HepG2 (cell line): ENCODE results near the gene CHMP6. TPM values are rescaled to one million over a fixed set of nuclear protein-coding genes. Genes with fewer than 3 reads are reported as not detected.

Experiments used
- ASH2L ChIP-seq: fragments of 300-600, 200-600 bp; sonication (generic); IDR thresholded peaks from 2 replicates; pipeline ENCODE4 v1.7.0; 2017; ENCODE audit warnings: low read depth, mild to moderate bottlenecking, moderate library complexity, mixed read lengths, low read length; ENCODE audit not compliant: insufficient read length
- CBFB ChIP-seq: sonication (generic); formaldehyde crosslinking; IDR thresholded peaks from 2 replicates; pipeline ENCODE4 v1.4.0; 2020; ENCODE audit warnings: missing genetic modification reagents
- CBX5 ChIP-seq: sonication (generic); formaldehyde crosslinking; IDR thresholded peaks from 2 replicates; pipeline ENCODE4 v1.4.0; 2020; ENCODE audit warnings: missing genetic modification reagents, borderline replicate concordance
- EHMT2 ChIP-seq: fragments of 200-600 bp; sonication (generic); IDR thresholded peaks from 2 replicates; pipeline ENCODE4 v1.7.0; 2017; ENCODE audit warnings: antibody characterized with exemption, low read depth, low read length, borderline replicate concordance
- GZF1 ChIP-seq: sonication (generic); formaldehyde crosslinking; IDR thresholded peaks from 2 replicates; pipeline ENCODE4 v1.5.1; 2020; ENCODE audit warnings: mild to moderate bottlenecking, missing genetic modification reagents
- KDM5A ChIP-seq: fragments of 200-600 bp; sonication (generic); IDR thresholded peaks from 2 replicates; pipeline ENCODE4 v1.7.0; 2018; ENCODE audit warnings: antibody characterized with exemption, mild to moderate bottlenecking, low read length, borderline replicate concordance
- MBD4 ChIP-seq: IDR thresholded peaks from 2 replicates; pipeline ENCODE4 v1.6.1; 2012; ENCODE audit warnings: low read length, inconsistent platforms, borderline replicate concordance
- MBNL3 ChIP-seq: fragments of 250-450 bp; sonication (Bioruptor Pico); conservative IDR thresholded peaks from 2 replicates; pipeline ENCODE4 v1.8.0; 2022; ENCODE audit warnings: mild to moderate bottlenecking, inconsistent platforms
- NR2C2 ChIP-seq: sonication (generic); formaldehyde crosslinking; IDR thresholded peaks from 2 replicates; pipeline ENCODE4 v1.4.0; 2020; ENCODE audit warnings: missing genetic modification reagents, mild to moderate bottlenecking, moderate library complexity, borderline replicate concordance
- PITX1 ChIP-seq: sonication (generic); formaldehyde crosslinking; IDR thresholded peaks from 2 replicates; pipeline ENCODE4 v1.5.1; 2020; ENCODE audit warnings: mild to moderate bottlenecking, missing genetic modification reagents
- SMAD1 ChIP-seq: sonication (generic); formaldehyde crosslinking; IDR thresholded peaks from 2 replicates; pipeline ENCODE4 v1.4.0; 2020; ENCODE audit warnings: missing genetic modification reagents, low read depth, mild to moderate bottlenecking, borderline replicate concordance
- SP1 ChIP-seq, 2 experiments: fragments of 450-650 bp in 1 of 2; sonication (generic) in 1 of 2; formaldehyde crosslinking in 1 of 2; IDR thresholded peaks; 2 replicates each; pipeline versions ENCODE4 v1.4.0 to v1.6.1; 2016 to 2020; ENCODE audit warnings: missing genetic modification reagents in 1 of 2
- XRCC5 ChIP-seq: fragments of 200-400 bp; formaldehyde crosslinking; optimal IDR thresholded peaks from 2 replicates; pipeline ENCODE3; 2017; ENCODE audit warnings: mild to moderate bottlenecking, low read length
- ZFP82 ChIP-seq: sonication (generic); formaldehyde crosslinking; IDR thresholded peaks from 2 replicates; pipeline ENCODE4 v1.5.1; 2020; ENCODE audit warnings: mild to moderate bottlenecking, missing genetic modification reagents, borderline replicate concordance
- ZFX ChIP-seq: sonication (generic); formaldehyde crosslinking; IDR thresholded peaks from 2 replicates; pipeline ENCODE4 v1.4.0; 2020; ENCODE audit warnings: mild to moderate bottlenecking, low read depth, missing genetic modification reagents, moderate library complexity
- ZKSCAN1 ChIP-seq: fragments of 150-350 bp; IDR thresholded peaks from 2 replicates; pipeline ENCODE4 v1.6.1; 2014; ENCODE audit warnings: low read length
- ZNF121 ChIP-seq: sonication (generic); formaldehyde crosslinking; IDR thresholded peaks from 2 replicates; pipeline ENCODE4 v1.5.0; 2020; ENCODE audit warnings: mild to moderate bottlenecking, missing genetic modification reagents
- ZNF558 ChIP-seq: sonication (generic); formaldehyde crosslinking; IDR thresholded peaks from 2 replicates; pipeline ENCODE4 v1.9.0; 2022; ENCODE audit warnings: mild to moderate bottlenecking, missing genetic modification reagents, borderline replicate concordance
- ZNF567 ChIP-seq: sonication (generic); formaldehyde crosslinking; IDR thresholded peaks from 2 replicates; pipeline ENCODE4 v1.8.1; 2023; ENCODE audit warnings: mild to moderate bottlenecking, missing genetic modification reagents, borderline replicate concordance
- ZNF598 ChIP-seq: sonication (generic); formaldehyde crosslinking; IDR thresholded peaks from 2 replicates; pipeline ENCODE4 v1.5.1; 2020; ENCODE audit warnings: mild to moderate bottlenecking, missing genetic modification reagents, borderline replicate concordance
- ZNF704 ChIP-seq: sonication (generic); formaldehyde crosslinking; IDR thresholded peaks from 2 replicates; pipeline ENCODE4 v1.8.1; 2023; ENCODE audit warnings: mild to moderate bottlenecking, inconsistent platforms, moderate library complexity, missing genetic modification reagents, borderline replicate concordance
- polyA plus RNA-seq, 8 experiments: library from polyadenylated mRNA; depleted of rRNA in 3 of 8; stranded (reverse) in 7 of 8; unstranded in 1 of 8; fragments of >200 nt; fragmentation: Illumina TruSeq in 4 of 8; extraction: Trizol in 4 of 8; gene quantifications; 2 replicates each; pipeline versions ENCODE4 v1.2.1 to v1.2.3, GENCODE V29; 2011 to 2016; ENCODE audit warnings: low read depth in 4 of 8, missing spikeins in 1 of 8, mixed read lengths in 1 of 8; ENCODE audit not compliant: insufficient read depth in 1 of 8
- total RNA-seq, 5 experiments: library from RNA; depleted of rRNA; stranded (reverse); fragments of >200 nt; fragmentation: Illumina TruSeq; extraction: Trizol; gene quantifications; 2 replicates each; pipeline ENCODE4 v1.2.3, GENCODE V29; 2016; ENCODE audit warnings: low read depth in 1 of 5
- TF ChIP-seq, protein P1 (sequence below): sonication (generic); formaldehyde crosslinking; IDR thresholded peaks from 2 replicates; pipeline ENCODE4 v1.5.1; 2020; ENCODE audit warnings: missing genetic modification reagents, mild to moderate bottlenecking, borderline replicate concordance
- TF ChIP-seq, protein P2 (sequence below): IDR thresholded peaks from 2 replicates; pipeline ENCODE4 v1.4.0; 2020; ENCODE audit warnings: mild to moderate bottlenecking, missing genetic modification reagents

CHMP6 gene
- total and polyA plus RNA-seq, 2 of the 13 experiments (the other 11 are each of a cell fraction or from before 2014, with no cell fraction given): 11.1 to 24.2 TPM

- TF ChIP-seq, protein P1, sequence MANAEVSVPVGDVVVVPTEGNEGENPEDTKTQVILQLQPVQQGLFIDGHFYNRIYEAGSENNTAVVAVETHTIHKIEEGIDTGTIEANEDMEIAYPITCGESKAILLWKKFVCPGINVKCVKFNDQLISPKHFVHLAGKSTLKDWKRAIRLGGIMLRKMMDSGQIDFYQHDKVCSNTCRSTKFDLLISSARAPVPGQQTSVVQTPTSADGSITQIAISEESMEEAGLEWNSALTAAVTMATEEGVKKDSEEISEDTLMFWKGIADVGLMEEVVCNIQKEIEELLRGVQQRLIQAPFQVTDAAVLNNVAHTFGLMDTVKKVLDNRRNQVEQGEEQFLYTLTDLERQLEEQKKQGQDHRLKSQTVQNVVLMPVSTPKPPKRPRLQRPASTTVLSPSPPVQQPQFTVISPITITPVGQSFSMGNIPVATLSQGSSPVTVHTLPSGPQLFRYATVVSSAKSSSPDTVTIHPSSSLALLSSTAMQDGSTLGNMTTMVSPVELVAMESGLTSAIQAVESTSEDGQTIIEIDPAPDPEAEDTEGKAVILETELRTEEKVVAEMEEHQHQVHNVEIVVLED: no peak
- no peak for TF ChIP-seq ZNF567 (CRISPR knock-in tag)
- TF ChIP-seq CBX5 (CRISPR knock-in tag): no peak
- TF ChIP-seq ZKSCAN1: no peak
- no peak for TF ChIP-seq PITX1 (CRISPR knock-in tag)
- no peak for TF ChIP-seq SMAD1
- TF ChIP-seq ASH2L: no peak
- TF ChIP-seq ZNF121: 0 out of 2 replicates have a peak, but pooled peaks have one; percentile 23
- TF ChIP-seq SP1 (IDR thresholded peaks at IDR 0.05): no peak
- TF ChIP-seq SP1 (CRISPR knock-in tag; IDR thresholded peaks at IDR 0.05): no peak
- TF ChIP-seq CBFB (CRISPR knock-in tag): no peak
- no peak for TF ChIP-seq ZNF558 (CRISPR knock-in tag)
- TF ChIP-seq ZFX: peak; percentile 39; the same call in 1 of the 2 replicates
- no peak for TF ChIP-seq ZFP82 (CRISPR knock-in tag)
- TF ChIP-seq, protein P2, sequence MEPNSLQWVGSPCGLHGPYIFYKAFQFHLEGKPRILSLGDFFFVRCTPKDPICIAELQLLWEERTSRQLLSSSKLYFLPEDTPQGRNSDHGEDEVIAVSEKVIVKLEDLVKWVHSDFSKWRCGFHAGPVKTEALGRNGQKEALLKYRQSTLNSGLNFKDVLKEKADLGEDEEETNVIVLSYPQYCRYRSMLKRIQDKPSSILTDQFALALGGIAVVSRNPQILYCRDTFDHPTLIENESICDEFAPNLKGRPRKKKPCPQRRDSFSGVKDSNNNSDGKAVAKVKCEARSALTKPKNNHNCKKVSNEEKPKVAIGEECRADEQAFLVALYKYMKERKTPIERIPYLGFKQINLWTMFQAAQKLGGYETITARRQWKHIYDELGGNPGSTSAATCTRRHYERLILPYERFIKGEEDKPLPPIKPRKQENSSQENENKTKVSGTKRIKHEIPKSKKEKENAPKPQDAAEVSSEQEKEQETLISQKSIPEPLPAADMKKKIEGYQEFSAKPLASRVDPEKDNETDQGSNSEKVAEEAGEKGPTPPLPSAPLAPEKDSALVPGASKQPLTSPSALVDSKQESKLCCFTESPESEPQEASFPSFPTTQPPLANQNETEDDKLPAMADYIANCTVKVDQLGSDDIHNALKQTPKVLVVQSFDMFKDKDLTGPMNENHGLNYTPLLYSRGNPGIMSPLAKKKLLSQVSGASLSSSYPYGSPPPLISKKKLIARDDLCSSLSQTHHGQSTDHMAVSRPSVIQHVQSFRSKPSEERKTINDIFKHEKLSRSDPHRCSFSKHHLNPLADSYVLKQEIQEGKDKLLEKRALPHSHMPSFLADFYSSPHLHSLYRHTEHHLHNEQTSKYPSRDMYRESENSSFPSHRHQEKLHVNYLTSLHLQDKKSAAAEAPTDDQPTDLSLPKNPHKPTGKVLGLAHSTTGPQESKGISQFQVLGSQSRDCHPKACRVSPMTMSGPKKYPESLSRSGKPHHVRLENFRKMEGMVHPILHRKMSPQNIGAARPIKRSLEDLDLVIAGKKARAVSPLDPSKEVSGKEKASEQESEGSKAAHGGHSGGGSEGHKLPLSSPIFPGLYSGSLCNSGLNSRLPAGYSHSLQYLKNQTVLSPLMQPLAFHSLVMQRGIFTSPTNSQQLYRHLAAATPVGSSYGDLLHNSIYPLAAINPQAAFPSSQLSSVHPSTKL: 0 out of 2 replicates have a peak, but pooled peaks have one; percentile 8
- TF ChIP-seq MBD4: no peak
- peak; percentile 19; the same call in 1 of the 2 replicates for TF ChIP-seq ZNF598 (CRISPR knock-in tag)
- no peak for TF ChIP-seq MBNL3 (CRISPR knock-in tag)
- TF ChIP-seq NR2C2 (CRISPR knock-in tag): no peak
- TF ChIP-seq KDM5A: no peak
- TF ChIP-seq GZF1 (CRISPR knock-in tag): peak; percentile 77; the same call in 1 of the 2 replicates
- TF ChIP-seq XRCC5: no peak
- TF ChIP-seq ZNF704: no peak
- TF ChIP-seq EHMT2: no peak
These were observed 33.6 kb downstream of the CHMP6 start (continued) for GRCh38 chr17:81025065-81025740.
